ENCODE data around the gene RYR3.

Gene RYR3

DNA sequence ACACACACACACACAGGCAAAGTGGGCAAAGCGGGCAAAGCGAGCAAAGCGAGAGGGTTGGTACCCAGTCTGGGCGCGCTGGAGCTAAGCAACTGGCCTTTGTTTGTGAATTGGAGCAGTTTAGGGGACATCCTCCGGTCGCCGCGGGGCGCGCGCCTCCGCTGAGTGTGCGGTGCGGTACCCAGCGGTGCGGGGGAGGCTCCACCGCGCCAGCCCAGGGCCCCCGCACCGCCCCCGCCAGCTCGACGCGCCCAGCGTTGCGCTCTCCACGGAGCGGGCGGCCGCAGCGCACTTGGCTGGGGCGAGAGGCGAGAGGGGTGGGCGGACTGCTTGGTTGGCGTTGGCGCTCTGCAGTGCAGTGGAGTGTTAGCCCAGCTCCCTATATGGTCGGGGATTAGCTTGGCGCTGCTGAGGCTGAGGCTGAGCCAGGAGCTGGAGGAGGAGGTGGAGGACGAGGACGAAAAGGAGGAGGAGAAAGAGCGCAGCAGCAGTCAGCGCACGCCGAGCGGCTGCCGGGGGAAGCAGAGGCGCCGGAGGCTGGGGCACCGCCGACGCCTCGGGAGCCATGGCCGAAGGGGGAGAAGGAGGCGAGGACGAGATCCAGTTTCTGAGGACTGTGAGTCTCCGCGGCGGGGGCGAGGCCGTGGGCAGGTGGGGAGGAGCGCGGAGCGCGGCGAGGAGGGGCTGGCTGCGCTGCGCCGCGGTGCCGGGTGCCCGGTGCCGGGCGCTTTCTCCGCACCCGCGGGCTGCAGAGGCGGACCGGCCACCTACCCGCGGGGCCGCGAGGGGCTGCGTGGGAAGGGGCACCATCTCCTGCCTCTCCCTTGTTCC, at the start of gene RYR3:
TSS of gene RYR3 (plus strand) at position 487 of the 831 bp plus-strand sequence. CDS start at position 566, 79 bp downstream.
- DNase-seq, result no peak

DNA sequence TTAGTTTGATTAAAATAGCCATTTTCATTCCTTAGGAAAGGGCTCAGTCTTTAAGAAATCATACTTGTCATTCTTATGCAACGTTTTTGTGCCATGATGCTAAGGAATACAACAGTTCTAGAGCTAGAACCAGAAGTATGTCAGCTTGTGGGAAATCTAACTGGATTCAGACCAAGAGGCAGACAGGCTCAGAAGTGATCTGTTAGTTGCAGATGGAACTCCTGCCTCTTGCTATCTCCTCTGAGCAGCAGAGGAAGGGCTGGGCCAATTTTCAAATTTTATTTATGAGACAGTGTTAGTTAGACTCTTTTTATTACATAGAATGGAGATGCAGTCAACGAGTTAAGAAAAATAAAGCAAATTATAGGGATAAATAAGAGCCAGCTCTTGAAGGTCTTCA, 48.5 kb upstream of the RYR3 start:
- DNase-seq, result no peak

DNA sequence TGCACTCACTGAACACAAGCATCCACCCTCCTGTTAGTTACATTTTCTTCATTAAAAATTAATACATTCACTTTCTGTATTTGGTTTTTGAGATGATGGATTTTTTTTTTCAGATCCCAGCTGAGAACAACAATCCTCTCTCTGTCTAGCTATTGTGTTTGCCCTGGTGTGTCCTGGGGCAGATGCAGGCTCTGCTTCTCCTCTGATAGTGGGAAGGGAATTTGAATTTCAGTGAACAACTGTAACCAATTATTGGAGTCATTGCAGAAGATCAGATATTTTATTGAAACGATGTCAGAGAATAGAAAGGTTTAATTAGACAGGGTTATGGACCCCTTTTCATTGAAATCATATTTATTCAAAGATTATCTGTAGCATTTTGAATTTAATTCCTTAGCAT, 33.1 kb upstream of the RYR3 start:
- DNase-seq, result no peak

DNA sequence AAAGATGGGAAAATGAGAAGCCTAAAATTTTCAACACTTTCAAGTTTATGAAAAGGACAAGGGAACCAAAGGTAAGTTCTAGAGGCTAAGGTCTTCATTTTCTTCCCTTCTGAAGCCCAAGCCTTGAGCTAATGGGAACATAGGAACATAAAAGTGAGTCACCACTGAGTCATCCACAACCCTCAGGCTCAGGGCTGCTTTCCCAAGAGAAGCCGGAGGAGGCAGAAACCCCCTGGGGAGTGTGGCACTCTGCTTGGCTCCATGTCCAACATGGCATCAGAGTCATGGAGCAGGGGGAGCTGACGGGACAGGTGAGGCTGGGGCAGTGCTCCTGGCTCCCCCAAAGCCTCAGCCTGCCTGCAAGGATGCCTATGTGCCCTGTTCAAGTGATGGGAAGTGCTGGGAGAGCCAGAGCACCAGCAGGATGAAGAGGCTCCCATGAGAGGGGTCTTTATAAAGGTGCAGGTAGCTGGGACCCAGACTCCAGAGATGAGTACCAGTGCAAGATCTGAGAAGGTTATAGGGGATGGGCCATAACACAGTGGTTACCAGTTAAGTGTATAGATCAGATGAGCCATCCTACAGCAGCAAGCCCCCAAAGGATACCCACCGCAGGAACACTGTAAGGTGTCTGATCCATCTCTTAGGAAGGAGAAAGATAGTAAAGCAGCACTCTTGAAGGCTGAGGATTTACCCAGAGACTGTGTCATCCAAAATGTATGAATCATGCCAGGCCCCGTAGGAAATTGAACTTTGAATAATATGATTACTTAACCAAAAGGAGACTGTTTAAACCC, 31.8 kb upstream of the RYR3 start:
- DNase-seq, result no peak

DNA sequence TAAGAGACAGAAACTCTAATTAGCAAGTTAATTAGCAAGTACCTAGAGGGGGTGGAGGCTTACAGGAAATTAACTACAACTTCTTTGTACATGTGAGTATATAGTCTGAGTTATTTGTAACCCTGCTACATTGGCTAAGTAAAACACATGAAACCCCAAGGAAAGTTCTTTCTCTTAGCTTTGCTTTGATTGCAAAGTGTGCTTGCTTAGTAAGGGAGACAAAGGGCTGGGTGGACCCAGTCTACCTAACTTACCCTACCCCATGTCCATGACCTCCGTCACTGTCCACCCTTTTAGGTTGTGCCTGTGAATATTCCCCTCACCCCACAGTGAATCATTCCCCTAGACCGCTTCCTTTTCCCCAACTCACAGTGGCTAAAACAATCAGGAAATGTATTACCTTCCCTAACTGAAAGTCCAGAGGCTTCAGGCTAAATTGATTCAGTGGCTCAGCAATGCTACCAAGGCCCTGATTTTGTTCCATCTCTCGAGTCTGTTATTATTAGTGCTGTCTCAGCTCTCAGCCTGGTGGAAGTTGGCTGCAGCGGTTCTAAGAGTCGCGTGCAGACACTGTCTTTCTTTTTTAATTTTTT, 31.1 kb upstream of the RYR3 start:
- no peak for DNase-seq

DNA sequence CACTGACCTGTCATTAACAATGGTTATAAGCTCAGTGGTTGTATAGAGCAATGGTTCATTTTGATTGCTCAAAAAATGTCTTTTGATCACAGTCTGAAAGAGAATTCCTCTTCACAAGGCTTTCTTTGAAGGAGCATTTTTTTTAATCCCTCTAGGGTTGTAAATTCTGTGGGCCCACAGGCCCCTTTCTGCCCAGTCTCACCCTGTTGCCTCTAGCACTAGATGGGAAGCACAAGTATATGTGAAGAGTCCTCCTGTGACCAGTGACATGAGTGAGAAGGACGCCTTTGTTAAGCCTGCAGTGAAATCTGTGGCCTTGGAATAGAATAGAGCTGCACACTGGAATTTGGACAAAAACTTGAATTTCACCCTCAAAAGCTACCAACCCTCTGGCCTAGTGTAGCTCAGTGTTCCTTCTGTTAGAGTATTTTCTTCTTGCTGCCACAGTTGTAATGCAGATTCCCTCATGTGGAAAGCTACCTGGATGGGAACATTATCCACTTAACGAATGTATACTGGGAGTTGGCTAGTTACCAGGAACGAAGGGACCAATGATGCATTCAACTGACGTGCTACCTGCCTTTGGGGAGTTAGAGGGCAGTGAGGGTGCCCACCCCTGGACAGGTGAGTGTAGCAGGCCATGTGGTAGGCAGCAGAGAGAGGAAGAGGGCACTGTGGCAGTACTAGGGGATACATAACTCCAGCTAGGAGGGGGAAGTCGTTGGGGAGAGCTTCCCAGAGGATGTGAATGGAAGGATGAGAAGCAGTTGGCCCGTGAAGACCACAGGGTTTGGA, 28.3 kb upstream of the RYR3 start:
- no peak for DNase-seq

DNA sequence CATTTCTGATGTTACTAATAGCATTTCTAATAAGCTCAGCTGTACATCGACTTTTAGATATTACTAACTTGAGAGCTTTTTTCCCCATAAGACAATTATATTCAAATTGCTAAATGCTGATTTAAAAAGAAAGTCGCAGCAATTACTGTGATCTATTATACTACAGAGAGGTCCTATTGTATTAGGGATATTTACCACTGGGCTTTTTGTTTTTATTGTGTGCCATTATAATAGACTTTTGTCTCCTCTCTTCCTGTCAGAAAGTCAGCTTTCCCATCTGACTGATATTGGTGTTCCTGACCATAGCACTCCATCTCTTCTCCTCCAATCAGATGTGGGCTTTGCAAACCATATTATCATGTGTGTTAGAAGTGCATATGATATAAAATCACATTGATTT, 27.2 kb upstream of the RYR3 start:
- DNase-seq, result no peak

DNA sequence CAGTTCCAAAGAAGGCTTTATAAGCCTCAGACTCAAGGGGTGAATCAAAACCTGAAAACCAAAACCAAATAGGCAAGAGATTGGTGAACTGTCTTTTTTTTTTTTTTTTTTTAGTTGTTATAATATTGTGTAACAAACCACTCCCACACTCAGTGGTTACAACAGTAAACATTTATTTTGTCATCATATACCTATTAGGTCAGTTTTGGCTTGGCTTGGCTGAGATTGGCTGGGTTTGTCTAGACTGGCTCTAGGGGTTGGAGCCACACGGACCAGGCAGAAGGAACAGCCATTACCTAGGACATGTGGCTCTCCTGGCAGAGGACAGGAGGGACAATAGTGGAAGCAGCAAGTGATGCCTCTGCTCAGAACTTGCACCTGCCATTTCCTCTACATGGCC, 26.4 kb upstream of the RYR3 start:
- DNase-seq, result no peak

DNA sequence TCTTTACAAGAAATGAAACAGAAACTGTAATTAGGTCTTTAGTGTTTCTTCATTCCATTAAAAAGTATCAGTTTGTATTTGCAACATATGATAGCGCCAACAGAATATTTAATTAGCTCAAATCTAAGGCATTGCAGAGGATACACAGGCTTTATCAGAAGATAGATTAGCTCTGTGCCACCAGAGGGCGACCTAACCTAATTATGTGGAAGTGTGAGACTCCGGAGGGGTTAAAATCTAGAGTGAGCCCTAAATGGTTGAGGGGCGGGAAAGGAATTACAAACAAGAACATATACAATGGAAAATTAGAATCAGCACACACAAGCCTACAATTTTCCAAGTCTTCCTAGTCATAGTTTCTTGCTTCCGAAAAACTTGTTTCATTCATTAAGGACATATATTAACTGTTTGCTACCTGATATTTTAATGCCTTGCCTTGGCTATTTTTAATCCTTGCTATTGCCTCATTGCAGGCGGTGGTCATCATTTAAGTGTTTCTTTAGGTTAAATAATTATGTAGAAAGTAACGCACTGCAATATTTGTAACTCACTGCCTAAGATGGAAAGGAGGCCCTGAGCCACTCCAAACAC, 18.0 kb upstream of the RYR3 start:
- peak; percentile 67 for DNase-seq

DNA sequence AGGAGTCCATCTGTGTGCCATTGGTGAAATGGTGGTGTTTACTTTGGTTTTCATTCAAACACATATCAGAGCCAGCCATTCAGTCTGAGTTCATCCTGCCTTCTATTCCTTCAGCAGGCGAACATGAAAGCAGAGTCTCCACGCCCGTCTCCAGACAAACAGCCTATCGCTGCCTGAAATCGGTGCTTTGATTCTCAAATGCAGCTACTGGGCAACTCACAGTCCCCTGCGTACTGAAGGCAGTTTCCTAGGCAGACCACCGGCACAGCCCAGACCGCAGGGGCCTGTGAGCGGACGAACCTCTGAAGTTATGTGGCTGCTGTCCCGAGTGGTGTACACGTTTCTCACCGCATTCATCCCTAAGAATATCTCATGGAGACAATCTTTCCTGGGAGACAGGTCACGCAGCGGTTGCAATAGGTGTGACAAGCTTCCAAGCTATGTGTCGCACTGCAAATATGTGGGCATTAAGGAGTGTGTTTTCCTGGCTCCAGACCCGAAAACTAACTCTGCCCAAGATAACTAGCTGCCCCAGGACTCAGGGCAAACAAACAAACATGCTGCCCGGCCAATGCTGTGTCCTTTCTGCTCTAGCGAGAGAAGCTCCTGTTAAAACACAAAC, 16.9 kb upstream of the RYR3 start:
- no peak for DNase-seq

DNA sequence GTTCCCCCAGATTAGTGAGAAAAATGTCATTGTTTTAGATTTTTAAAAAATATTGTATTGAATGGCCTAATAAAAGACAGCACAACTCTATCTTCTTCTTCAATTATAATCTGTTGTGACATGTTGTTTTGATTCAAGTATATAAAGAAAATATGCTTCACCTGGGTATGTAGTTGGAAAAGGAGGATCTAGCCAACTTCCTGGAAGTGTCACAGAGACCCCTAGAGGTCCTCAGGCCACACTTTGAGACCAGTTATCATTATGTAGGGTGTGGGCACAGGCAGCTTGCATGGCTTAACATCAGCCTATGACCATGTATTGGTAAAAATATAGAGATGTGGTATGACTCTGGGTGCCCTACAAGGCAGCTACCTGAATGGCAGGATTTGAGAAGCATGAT, 14.7 kb upstream of the RYR3 start:
- DNase-seq, result no peak

DNA sequence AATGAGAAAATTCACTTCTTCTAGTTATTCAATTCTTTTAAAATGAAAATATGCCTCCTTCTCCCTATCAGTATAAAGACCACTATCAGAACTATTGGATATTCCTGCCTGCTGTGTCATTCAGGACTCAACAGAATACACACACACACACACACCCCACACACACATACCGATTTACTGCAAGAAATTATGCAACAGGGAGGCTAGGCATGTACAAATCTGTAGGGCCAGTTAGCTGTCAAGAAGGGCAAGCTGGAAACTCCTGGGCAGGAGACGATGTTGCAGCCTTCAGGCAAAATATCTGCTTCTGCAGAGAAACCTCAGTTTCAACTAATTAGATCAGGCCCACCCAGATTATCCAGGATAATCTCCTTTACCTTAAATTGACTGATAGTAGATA, 13.9 kb upstream of the RYR3 start:
- no peak for DNase-seq

DNA sequence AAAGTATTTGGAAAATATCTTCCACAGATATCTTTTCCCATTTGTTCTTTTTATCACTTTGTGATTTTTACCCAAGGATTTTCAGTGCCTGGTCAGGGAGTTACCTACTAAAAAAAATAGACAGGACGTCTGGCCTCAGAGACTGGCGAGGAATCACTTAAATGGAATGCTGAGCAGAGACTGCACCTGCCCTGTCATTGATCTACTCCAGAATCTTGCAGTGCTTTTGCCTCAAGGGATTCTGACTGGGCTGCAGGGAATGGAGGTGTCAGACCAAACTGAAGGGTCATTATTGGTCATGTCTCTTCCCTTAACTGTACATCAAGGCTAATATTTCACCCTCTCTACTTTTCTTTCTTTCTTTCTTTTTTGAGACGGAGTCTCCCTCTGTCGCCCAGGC, 12.1 kb upstream of the RYR3 start:
- no peak for DNase-seq

DNA sequence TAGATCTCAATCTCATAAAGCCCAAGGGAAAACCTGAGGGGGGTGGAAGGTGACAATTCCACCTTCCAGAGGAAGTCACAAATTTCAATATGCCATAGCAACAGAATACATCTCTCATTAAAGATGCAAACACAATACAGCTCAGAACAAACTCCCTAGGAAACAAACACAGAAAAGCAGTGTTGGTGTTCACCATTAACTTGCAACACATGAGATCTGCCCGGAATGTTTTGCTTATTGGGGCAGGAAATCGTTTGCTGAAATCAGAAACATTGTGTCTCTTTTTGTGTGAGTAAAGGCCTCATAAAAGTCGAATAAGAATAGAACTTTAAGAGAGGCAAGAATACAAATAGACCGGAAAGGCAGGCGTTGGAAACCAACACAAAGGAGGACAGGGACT, 5.8 kb upstream of the RYR3 start:
- no peak for DNase-seq

DNA sequence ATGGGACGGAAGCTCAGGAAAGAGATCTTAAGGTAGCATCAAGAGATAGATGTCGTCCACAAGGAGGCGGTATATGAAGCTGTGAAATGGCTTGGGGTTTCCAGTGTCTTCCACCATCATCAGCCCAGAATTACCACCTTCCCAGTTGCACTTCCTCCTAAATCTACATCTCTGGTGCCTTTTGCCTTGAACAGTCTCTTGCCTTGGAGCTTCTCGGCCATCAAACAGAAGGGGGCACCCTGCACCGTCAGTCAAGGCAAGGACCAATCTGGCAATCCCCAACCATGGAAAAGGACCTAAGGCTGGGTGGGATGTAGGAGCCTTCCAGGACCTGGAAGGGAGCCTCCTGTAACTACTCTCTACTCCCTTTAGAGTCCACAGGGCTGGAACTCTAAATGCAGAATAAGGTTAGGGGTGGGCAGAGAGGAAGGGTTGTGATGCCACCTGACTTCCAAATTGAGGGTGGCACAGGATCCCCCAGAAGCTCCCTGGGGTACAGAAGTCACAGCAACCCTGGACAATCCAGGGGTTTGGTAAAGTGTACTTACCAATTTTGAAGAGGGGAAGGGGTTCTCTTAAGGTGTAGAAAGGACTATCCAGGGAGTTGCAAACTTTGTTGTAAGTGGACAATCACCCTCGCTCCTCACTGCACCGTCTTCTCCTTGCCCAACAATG, 1.0 kb upstream of the RYR3 start:
- DNase-seq, result no peak

DNA sequence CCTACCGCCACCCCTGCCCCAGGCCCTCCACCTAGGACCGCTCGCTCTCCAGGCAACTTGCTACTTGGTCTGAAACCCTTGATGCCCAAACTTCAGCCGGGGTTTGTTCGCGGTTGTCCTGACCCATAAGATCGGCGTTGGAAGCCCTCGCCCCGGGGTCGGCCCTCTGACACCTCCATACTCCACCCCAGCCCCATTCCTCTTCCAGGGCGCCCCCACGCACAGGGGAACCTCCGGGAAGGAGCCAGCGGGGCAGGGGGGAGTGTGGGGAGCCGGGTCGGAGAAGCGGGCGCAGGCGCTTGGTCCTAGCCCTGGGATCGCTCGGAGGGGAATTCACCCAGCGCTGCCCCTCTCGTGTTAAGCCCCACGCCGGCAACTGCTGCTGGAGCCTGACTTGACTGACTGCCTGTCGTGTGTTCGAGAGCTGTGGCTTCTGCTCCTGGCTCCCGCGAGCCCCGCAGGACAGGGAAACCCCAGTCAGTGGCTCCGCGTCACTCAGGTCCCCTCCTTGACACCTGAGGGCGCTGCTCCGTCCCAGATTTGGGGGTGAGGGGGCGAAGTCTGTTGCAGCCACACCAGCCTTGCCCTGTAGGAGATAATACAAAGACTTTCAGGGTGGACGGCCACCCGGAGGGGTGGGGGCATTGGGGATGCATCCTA, 675 bp downstream of the RYR3 start:
- no peak for DNase-seq

DNA sequence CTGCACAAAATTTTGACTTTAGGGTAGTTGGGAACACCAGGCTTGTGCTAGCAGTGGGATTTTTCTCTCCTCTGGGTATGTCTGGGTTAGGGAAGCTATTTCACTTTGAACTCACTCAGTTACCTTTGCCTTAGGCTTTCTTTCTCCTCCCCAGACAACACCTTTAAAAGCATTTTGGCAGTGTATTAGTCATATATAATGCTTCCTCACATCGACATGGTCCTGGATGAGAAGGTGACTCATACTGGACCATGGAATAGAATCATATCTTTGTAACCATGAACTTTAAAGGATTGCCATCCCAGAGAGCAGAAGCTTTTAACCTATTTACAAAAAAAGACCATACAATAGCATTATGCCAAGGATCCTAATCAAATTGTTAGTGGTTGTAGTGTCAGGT, 2.7 kb downstream of the RYR3 start:
- no peak for DNase-seq

DNA sequence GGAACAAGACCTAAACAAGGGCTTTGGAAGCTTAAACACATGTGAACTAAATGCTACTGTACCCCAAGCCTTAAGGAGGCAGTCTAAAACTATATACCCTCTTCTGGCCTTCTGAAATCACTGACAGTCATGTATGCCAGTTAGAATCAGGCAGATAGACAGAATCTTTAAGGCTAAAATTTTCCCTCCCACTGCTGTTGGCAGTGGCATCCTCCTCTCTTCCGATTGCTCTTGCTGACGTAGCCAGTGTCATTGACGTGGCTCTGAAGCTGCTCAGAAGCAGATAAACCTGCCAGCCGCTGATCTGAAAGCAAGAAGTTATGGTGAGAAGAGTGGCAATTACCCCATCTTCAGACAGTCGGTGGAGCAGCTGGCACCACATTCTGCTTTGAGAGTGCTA, 3.3 kb downstream of the RYR3 start:
- DNase-seq, result no peak

DNA sequence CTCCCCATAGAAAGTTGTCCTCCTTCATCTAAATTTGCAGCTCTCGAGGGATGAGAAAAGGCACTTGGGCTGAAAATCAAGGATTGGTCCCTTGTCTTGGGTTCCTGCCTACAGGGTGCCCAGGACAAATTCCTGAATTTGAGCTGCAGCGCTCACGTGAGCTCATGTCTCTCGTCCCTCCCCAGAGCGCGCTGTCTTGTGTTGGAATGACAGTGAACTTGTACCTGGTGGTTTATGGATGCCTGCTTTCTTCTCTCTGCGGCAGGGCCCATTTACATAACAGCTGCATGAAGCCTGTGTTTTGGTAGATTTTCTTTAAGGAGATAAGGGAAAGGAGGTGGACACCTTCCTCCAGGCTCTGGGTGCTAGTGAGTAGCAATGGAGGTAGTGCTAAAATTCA, 4.3 kb downstream of the RYR3 start:
- no peak for DNase-seq

DNA sequence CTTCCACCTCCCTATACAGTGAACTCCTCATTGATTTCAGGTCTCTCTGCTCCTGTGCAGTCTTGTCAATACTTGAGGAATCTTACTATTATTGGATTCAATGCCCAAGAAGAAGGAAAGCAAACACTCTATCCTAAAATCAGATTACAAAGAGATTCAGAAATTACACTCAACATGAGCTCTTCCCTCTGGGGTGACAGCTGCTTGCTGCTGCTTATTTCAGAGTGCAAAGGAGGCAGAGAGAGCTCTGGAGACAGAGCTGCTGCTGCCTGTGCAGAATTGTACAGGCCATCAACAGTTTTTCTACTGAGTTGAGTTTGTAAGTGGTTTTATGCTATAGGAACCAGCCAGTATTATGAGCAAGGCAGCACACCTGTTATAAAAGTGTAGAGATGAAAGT, 7.1 kb downstream of the RYR3 start:
- DNase-seq, result no peak

DNA sequence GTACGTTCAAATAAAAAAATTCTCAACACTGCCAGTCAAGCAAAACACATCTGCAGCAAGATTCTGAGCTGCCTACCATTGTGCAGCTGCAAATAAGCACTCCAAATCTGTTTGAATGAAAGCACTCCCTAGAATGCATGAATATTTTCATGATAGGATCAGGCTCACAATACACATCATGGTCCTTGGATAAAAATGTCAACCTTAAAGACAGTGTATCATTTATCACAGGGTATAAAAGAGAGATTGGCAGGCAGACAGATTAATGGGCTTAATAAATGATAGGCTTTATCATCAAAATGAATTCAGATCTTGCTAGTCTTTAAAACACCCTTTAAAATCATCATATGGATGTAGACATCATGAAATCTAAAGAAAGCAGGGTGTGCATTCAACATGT, 9.2 kb downstream of the RYR3 start:
- DNase-seq, result no peak
